K562 (cell line): ENCODE measurements around the gene BCL2A1. TPM values are rescaled to one million over a fixed set of nuclear protein-coding genes. Genes with fewer than 3 reads are reported as not detected.
A peak's percentile ranks its signal among the peaks of the same experiment; 100 is the strongest.

Source experiments
- ATAC-seq: fragments of 200-7000 bp; cut with Tn5 transposase; 3 replicates; pipeline ENCODE4 v1.9.1; 2020; ENCODE audit warnings: moderate library complexity
- BruUV-seq: library from RNA; stranded (reverse); fragments of 400-500 nt; replicated peaks from 2 replicates; lab custom pipeline; 2021; lab: Mats Ljungman, UMichigan
- CTCF ChIA-PET: fragments of 300-600 bp; formaldehyde crosslinking; extraction: SDS; loops from one replicate; lab custom pipeline; 2021; ENCODE audit warnings: low intra/inter-chr PET ratio; lab: Yijun Ruan, JAX
- POLR2A ChIA-PET: fragments of 300-600, 350-650 bp; sonication (Branson Sonifier 250); formaldehyde crosslinking; extraction: SDS; loops from one replicate; lab custom pipeline; 2021; ENCODE audit warnings: antibody characterized with exemption, inconsistent platforms; lab: Yijun Ruan, JAX
- DNase-seq, 4 experiments: peaks; one replicate each; pipeline versions ENCODE4 v3.0.0 to v3.0.0-alpha.2; 2011 to 2018; ENCODE audit warnings: low spot score in 3 of 4, mixed read lengths in 3 of 4; ENCODE audit errors: extremely low read depth in 1 of 4
- FAIRE-seq: peaks from 2 replicates; lab custom pipeline; 2011; peaks lifted over from hg19 to GRCh38; lab: Jason Lieb, UNC
- H2AFZ ChIP-seq: 2 replicates; pipeline ENCODE4 v1.6.0; 2011; ENCODE audit warnings: low read depth, low read length, control low read depth, inconsistent platforms
- H3K27ac ChIP-seq: fragments of 200-600 bp; 3 replicates; pipeline ENCODE4 v1.8.0; 2011; ENCODE audit warnings: low read depth, mild to moderate bottlenecking, control low read depth, inconsistent platforms, low read length, moderate library complexity, mixed read lengths; ENCODE audit errors: extremely low read depth
- H3K27me3 ChIP-seq, 2 experiments: fragments of 300-600 bp in 1 of 2; 2 replicates in 1 of 2; 3 replicates in 1 of 2; pipeline versions ENCODE4 v1.6.0 to v1.8.0; 2011; ENCODE audit warnings: inconsistent platforms in 2 of 2, low read length in 2 of 2, mild to moderate bottlenecking in 1 of 2, mixed read lengths in 1 of 2, moderate library complexity in 1 of 2; ENCODE audit not compliant: control insufficient read depth in 2 of 2, insufficient read depth in 2 of 2
- H3K36me3 ChIP-seq: fragments of 300-600 bp; 3 replicates; pipeline ENCODE4 v1.8.0; 2011; ENCODE audit warnings: mild to moderate bottlenecking, low read length, inconsistent platforms; ENCODE audit not compliant: control insufficient read depth, insufficient read depth
- H3K4me1 ChIP-seq, 2 experiments: fragments of 200-600 bp in 1 of 2; replicated peaks in 1 of 2; 2 replicates in 1 of 2; 3 replicates in 1 of 2; pipeline versions ENCODE4 v1.5.1 to v1.8.0; 2011; ENCODE audit warnings: inconsistent platforms in 2 of 2, low read length in 2 of 2, mild to moderate bottlenecking in 1 of 2, mixed read lengths in 1 of 2, moderate library complexity in 1 of 2; ENCODE audit not compliant: control insufficient read depth in 2 of 2, insufficient read depth in 2 of 2
- H3K4me2 ChIP-seq: 2 replicates; pipeline ENCODE4 v1.6.1; 2011; ENCODE audit warnings: low read length, control low read depth, inconsistent platforms, mixed read lengths; ENCODE audit not compliant: insufficient read depth
- H3K4me3 ChIP-seq: fragments of 200-600 bp; sonication (generic), shearing (Covaris generic); 2 replicates; pipeline ENCODE4 v1.5.1; 2016; ENCODE audit warnings: control low read depth, inconsistent platforms
- H3K79me2 ChIP-seq: fragments of 200-600 bp; 3 replicates; pipeline ENCODE4 v1.8.0; 2011; ENCODE audit warnings: low read length, inconsistent platforms; ENCODE audit not compliant: control insufficient read depth, insufficient read depth
- H3K9ac ChIP-seq, 2 experiments: 2 replicates each; pipeline versions ENCODE4 v1.6.0 to v1.6.1; 2011; ENCODE audit warnings: low read depth in 2 of 2, low read length in 2 of 2, control low read depth in 1 of 2, inconsistent platforms in 1 of 2, mild to moderate bottlenecking in 1 of 2, mixed read lengths in 1 of 2; ENCODE audit not compliant: insufficient read depth in 1 of 2
- H3K9me1 ChIP-seq: one replicate; pipeline ENCODE4 v1.6.0; 2011; ENCODE audit warnings: inconsistent platforms, mild to moderate bottlenecking, low read length, moderate library complexity; ENCODE audit not compliant: control insufficient read depth, insufficient read depth
- H3K9me3 ChIP-seq: replicated peaks from 2 replicates; pipeline ENCODE4 v1.5.1; 2011; ENCODE audit warnings: low read depth, low read length, inconsistent platforms; ENCODE audit not compliant: control insufficient read depth, insufficient read depth
- H4K20me1 ChIP-seq: replicated peaks from 2 replicates; pipeline ENCODE4 v1.6.1; 2011; ENCODE audit warnings: low read length, inconsistent platforms, mixed read lengths; ENCODE audit not compliant: control insufficient read depth, insufficient read depth
- BMI1 ChIP-seq: fragments of 150-350 bp; IDR thresholded peaks from 2 replicates; pipeline ENCODE4 v1.6.1; 2014; ENCODE audit warnings: low read length
- DACH1 ChIP-seq: fragments of 450-650 bp; IDR thresholded peaks from 2 replicates; pipeline ENCODE4 v1.6.1; 2018; ENCODE audit not compliant: partially characterized antibody
- DMBX1 ChIP-seq: fragments of 250-450 bp; sonication (Bioruptor Pico); IDR thresholded peaks from 2 replicates; pipeline ENCODE4 v1.8.0; 2022; ENCODE audit warnings: inconsistent platforms, mild to moderate bottlenecking, moderate library complexity, borderline replicate concordance
- GATAD2A ChIP-seq: fragments of 450-650 bp; IDR thresholded peaks from 2 replicates; pipeline ENCODE4 v1.6.1; 2017
- GATAD2B ChIP-seq: fragments of 450-650 bp; IDR thresholded peaks from 2 replicates; pipeline ENCODE4 v1.6.1; 2017; ENCODE audit warnings: mild to moderate bottlenecking, borderline replicate concordance
- HCFC1 ChIP-seq: IDR thresholded peaks from 2 replicates; pipeline ENCODE4 v1.6.1; 2012; ENCODE audit warnings: low read depth, low read length, improper control_type of control experiment
- RUNX1 ChIP-seq: sonication (generic); IDR thresholded peaks from 2 replicates; pipeline ENCODE4 v1.6.1; 2016; ENCODE audit warnings: antibody characterized with exemption, low read depth
- TARDBP ChIP-seq: fragments of 450-650 bp; IDR thresholded peaks from 2 replicates; pipeline ENCODE4 v1.6.1; 2016
- TRIM24 ChIP-seq, 2 experiments: fragments of 450-650 bp; IDR thresholded peaks; 2 replicates each; pipeline ENCODE4 v1.6.1; 2016
- ZEB2 ChIP-seq: fragments of 450-650 bp; IDR thresholded peaks from 2 replicates; pipeline ENCODE4 v1.6.1; 2016
- ZFP36 ChIP-seq: fragments of 150-350 bp; IDR thresholded peaks from 2 replicates; pipeline ENCODE4 v1.6.1; 2018; ENCODE audit warnings: low read length, low read depth; ENCODE audit not compliant: partially characterized antibody
- WGBS: fragments of 100-300 bp; shearing (Covaris generic); methylation state at CpG from one replicate; pipeline ENCODE4 v1.1.6; 2016; ENCODE audit warnings: low coverage, mixed read lengths; ENCODE audit not compliant: insufficient coverage; ENCODE audit errors: missing lambda C conversion rate; 5-methylcytosine and 5-hydroxymethylcytosine counted together
- in situ Hi-C: fragments of 300-500 bp; cut with MboI; formaldehyde crosslinking; loops from 4 replicates; pipeline ENCODE4 v1.15.0; 2018; ENCODE audit warnings: inconsistent platforms, mixed read lengths
- intact Hi-C: fragments of 100-400 bp; cut with micrococcal nuclease; formaldehyde crosslinking; loops from 2 replicates; pipeline ENCODE4 v1.14.2; 2022
- polyA plus RNA-seq, 8 experiments: library from polyadenylated mRNA; depleted of rRNA in 4 of 8; stranded (reverse) in 5 of 8; unstranded in 3 of 8; fragments of >200 nt; fragmentation: Nextera tagmentation in 2 of 8; fragmentation: Illumina TruSeq in 1 of 8; extraction: Ambion mirVana in 2 of 8; extraction: Trizol in 1 of 8; gene quantifications; 2 replicates each; pipeline versions ENCODE4 v1.2.1 to v1.2.3, GENCODE V29; 2011 to 2014; ENCODE audit warnings: inconsistent platforms in 1 of 8, missing spikeins in 1 of 8
- total RNA-seq, 7 experiments: library from RNA; depleted of rRNA in 6 of 7; stranded (reverse); fragments of >200 nt in 6 of 7; fragmentation: Illumina TruSeq in 2 of 7; extraction: Trizol in 2 of 7; gene quantifications; 2 replicates each; pipeline versions ENCODE4 v1.2.1 to v1.2.3, GENCODE V29; 2011 to 2021; ENCODE audit warnings: low replicate concordance in 1 of 7
- TF ChIP-seq, protein P1 (sequence below): sonication (generic); IDR thresholded peaks from 2 replicates; pipeline ENCODE4 v1.6.1; 2016
- TF ChIP-seq, protein P2 (sequence below), 3 experiments: fragments of 200-800 bp in 1 of 3; fragments of 250-450 bp in 1 of 3; fragments of 450-650 bp in 1 of 3; sonication (Bioruptor Pico) in 1 of 3; sonication (Bioruptor generic) in 1 of 3; formaldehyde crosslinking in 1 of 3; IDR thresholded peaks; 2 replicates each; pipeline versions ENCODE4 v1.6.1 to v1.8.0; 2016 to 2022; ENCODE audit warnings: mild to moderate bottlenecking in 2 of 3, missing genetic modification characterization in 2 of 3, missing compliant biosample characterization in 1 of 3, moderate library complexity in 1 of 3

BCL2A1 gene
- total and polyA plus RNA-seq, 9 of the 15 experiments (the other 6 are each of a cell fraction or from before 2014, with no cell fraction given), result 0.11 to 1.2 (median 0.25) TPM; not detected in 4

DNA sequence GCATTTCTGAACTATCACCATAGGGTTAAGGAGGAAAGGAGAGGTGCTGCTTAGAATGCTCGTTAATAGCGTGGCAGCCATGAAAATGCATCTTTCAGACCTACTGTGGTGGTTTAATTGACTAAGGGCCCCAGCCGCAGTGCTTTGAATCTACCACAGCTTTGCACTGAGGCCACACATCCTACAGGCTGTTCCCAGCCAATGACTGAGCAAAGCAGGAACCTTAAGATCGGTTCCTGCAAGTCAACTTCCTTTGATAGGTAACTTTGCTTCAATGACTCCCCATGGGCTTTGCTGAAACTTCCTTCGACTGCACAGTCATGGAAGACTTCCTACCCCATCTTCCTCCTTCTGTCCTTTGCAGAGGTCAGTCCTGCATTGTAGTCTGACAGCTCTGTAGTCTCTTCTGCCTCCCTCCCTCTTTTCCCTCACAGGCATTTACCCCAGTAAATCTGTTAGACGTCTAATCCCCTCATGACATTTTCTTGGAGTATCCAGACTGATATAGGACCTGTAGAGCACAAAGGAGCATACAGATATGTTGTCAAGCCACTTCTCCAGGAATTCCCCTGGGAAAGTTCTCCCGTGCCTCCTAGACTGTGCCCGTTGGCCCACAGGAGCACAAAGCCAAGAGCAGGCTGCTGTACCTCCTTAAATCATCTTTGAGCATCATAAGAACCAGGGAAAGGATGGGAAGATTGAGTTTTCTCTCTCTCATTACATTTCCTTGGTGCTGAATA lies 2.6 kb upstream of the BCL2A1 start:
- Histone ChIP-seq H3K4me3 (no peak overlapping the region), H3K36me3 (no peaks in the 10 kb centered on the region), H2AFZ (peak overlapping the region; percentile 54; the same call in 1 of the 2 replicates), H3K79me2 (no peaks in the 10 kb centered on the region), H3K9me1 (no peaks in the 10 kb centered on the region), H3K4me2 (no peak overlapping the region), H3K27ac (no peak overlapping the region), H3K4me1 (peaks cover 4 to 38% of the 10 kb centered on the region in 2 experiments; a peak in 4 of 5 replicates), H3K9me3 (no peaks in the 10 kb centered on the region), H4K20me1 (no peaks in the 10 kb centered on the region), H3K9ac (no peak overlapping the region), H3K27me3 (no peaks in the 10 kb centered on the region)
- in situ Hi-C loops, result no loop called here
- intact Hi-C loops, result no loop called here
- ChIA-PET CTCF (no interaction called here), POLR2A (no interaction called here)
- TF ChIP-seq RUNX1 (no peak), ZEB2 (no peak), GATAD2B (no peak), TRIM24 (IDR thresholded peaks at IDR 0.05) (no peak), TARDBP (no peak), DACH1 (no peak)
- no peak for ATAC-seq
- no peak for DNase-seq
- WGBS, result 31% methylated on average over 8 of the region's 8 CpGs
- no peak for FAIRE-seq
- BruUV-seq, result no TSS peak

DNA sequence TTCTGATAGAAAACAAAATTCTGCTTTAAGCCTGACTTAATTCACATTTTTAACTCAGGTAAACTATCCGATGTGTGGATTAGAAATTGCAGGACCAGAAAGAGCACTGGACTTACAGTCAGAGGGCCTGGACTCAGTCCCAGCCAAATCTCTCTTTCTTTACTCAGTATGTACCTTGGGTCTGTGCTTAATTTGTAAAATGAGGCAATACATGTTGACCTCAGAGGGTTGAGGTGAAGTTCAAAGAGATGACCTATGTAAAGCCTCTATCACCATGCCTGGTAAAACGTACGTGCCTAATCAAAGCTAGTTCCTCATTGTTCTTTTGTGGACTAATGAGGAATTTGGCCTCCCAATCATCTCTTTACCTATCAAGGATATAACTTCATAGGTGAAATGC lies 1.9 kb upstream of the BCL2A1 start:
- peaks cover 7 to 38% of the 10 kb centered on the region in 2 experiments; a peak in 4 of 5 replicates for H3K4me1 ChIP-seq
- no peak overlapping the region for H3K27ac ChIP-seq
- WGBS, result 44% methylated on average over 3 of the region's 3 CpGs
- no peaks in the 10 kb centered on the region for H3K27me3 ChIP-seq
- in situ Hi-C loops (no loop called here), intact Hi-C loops (no loop called here)
- no peak overlapping the region for H3K4me2 ChIP-seq
- POLR2A ChIA-PET, result no interaction called here
- H3K9ac ChIP-seq, result no peak overlapping the region
- no peaks in the 10 kb centered on the region for H3K36me3 ChIP-seq
- DNase-seq (no peak), FAIRE-seq (no peak), ATAC-seq (no peak)
- H4K20me1 ChIP-seq, result no peaks in the 10 kb centered on the region
- no peaks in the 10 kb centered on the region for H3K79me2 ChIP-seq
- no TSS peak for BruUV-seq
- H3K9me3 ChIP-seq, result no peaks in the 10 kb centered on the region
- no peak overlapping the region for H3K4me3 ChIP-seq
- H2AFZ ChIP-seq, result no peak overlapping the region
- CTCF ChIA-PET, result no interaction called here
- no peaks in the 10 kb centered on the region for H3K9me1 ChIP-seq
- TF ChIP-seq DMBX1 (CRISPR knock-in tag) (no peak), HCFC1 (no peak), BMI1 (no peak), ZFP36 (no peak), GATAD2A (no peak)
- TF ChIP-seq, protein P1, sequence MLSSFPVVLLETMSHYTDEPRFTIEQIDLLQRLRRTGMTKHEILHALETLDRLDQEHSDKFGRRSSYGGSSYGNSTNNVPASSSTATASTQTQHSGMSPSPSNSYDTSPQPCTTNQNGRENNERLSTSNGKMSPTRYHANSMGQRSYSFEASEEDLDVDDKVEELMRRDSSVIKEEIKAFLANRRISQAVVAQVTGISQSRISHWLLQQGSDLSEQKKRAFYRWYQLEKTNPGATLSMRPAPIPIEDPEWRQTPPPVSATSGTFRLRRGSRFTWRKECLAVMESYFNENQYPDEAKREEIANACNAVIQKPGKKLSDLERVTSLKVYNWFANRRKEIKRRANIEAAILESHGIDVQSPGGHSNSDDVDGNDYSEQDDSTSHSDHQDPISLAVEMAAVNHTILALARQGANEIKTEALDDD, result no peak
- TF ChIP-seq, protein P2, sequence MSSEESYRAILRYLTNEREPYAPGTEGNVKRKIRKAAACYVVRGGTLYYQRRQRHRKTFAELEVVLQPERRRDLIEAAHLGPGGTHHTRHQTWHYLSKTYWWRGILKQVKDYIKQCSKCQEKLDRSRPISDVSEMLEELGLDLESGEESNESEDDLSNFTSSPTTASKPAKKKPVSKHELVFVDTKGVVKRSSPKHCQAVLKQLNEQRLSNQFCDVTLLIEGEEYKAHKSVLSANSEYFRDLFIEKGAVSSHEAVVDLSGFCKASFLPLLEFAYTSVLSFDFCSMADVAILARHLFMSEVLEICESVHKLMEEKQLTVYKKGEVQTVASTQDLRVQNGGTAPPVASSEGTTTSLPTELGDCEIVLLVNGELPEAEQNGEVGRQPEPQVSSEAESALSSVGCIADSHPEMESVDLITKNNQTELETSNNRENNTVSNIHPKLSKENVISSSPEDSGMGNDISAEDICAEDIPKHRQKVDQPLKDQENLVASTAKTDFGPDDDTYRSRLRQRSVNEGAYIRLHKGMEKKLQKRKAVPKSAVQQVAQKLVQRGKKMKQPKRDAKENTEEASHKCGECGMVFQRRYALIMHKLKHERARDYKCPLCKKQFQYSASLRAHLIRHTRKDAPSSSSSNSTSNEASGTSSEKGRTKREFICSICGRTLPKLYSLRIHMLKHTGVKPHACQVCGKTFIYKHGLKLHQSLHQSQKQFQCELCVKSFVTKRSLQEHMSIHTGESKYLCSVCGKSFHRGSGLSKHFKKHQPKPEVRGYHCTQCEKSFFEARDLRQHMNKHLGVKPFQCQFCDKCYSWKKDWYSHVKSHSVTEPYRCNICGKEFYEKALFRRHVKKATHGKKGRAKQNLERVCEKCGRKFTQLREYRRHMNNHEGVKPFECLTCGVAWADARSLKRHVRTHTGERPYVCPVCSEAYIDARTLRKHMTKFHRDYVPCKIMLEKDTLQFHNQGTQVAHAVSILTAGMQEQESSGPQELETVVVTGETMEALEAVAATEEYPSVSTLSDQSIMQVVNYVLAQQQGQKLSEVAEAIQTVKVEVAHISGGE (CRISPR knock-in tag; IDR thresholded peaks at IDR 0.05), result no peak
